C4-2B (cell line): ENCODE results near the gene L3MBTL4.

Experiments
- H3K27ac ChIP-seq: fragments of 450-650 bp; 2 replicates; pipeline ENCODE4 v1.5.1; 2017
- ZFX ChIP-seq: fragments of 450-650 bp; IDR thresholded peaks from 2 replicates; pipeline ENCODE4 v1.6.1; 2017
- TF ChIP-seq, protein P1 (sequence below): fragments of 450-650 bp; conservative IDR thresholded peaks from 2 replicates; pipeline ENCODE4 v1.5.1; 2017; ENCODE audit warnings: mild to moderate bottlenecking

The L3MBTL4 gene

GRCh38 chr18:6239716-6240115 lies 175.0 kb downstream of the L3MBTL4 start:
- TF ChIP-seq, protein P1, sequence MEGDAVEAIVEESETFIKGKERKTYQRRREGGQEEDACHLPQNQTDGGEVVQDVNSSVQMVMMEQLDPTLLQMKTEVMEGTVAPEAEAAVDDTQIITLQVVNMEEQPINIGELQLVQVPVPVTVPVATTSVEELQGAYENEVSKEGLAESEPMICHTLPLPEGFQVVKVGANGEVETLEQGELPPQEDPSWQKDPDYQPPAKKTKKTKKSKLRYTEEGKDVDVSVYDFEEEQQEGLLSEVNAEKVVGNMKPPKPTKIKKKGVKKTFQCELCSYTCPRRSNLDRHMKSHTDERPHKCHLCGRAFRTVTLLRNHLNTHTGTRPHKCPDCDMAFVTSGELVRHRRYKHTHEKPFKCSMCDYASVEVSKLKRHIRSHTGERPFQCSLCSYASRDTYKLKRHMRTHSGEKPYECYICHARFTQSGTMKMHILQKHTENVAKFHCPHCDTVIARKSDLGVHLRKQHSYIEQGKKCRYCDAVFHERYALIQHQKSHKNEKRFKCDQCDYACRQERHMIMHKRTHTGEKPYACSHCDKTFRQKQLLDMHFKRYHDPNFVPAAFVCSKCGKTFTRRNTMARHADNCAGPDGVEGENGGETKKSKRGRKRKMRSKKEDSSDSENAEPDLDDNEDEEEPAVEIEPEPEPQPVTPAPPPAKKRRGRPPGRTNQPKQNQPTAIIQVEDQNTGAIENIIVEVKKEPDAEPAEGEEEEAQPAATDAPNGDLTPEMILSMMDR, result no peak
- TF ChIP-seq ZFX, result no peak
- no peak overlapping the region for H3K27ac ChIP-seq

DNA sequence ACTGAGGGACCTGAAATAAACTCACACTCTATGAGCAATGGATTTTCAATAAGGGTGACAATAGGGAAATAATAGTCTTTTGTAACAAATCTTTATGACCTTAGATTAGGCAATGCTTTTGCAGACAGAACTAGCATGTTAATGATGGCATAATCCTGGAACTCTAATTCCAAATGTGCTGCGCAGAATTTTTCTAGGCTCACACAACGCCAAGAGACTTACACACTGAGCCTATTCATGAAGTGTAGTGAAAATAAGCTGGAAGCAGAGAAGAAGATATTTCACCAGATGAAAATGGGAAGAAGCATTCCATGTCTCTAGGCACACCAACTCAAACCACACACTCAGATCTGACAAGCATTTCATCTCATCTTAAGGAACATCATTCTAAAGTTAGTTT lies 178.5 kb downstream of the L3MBTL4 start:
- TF ChIP-seq, protein P1, result no peak
- TF ChIP-seq ZFX, result no peak

DNA sequence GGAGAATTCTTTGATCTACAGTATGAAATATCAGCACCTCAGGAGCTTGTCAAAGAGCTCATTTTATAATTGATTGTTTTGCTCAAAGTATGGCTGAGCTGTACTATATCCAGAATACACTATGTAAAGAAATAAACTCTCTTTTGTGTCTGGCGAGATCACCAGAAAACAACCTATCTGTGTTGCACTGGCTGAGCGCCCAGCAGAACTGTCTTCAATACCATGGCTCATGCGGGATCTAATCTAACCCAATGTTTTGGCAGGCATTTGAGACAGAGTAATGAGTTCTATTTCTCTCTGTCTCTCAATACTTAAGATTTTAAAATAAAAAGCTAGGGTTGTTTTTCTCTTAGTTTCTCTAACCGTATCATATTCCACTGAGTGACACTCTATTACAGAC lies 192.4 kb downstream of the L3MBTL4 start:
- TF ChIP-seq, protein P1, result no peak
- no peak for TF ChIP-seq ZFX
- no peak overlapping the region for H3K27ac ChIP-seq

More for the DNA sequence above, 178.5 kb downstream of the L3MBTL4 start:
- no peak overlapping the region for H3K27ac ChIP-seq

GRCh38 chr18:6221602-6222014 lies 193.1 kb downstream of the L3MBTL4 start:
- TF ChIP-seq, protein P1, result no peak
- TF ChIP-seq ZFX, result no peak
- no peak overlapping the region for H3K27ac ChIP-seq

- TF ChIP-seq, protein P1, result no peak
- TF ChIP-seq ZFX, result no peak
- no peak overlapping the region for H3K27ac ChIP-seq
Measured at GRCh38 chr18:6220129-6220528, 194.6 kb downstream of the L3MBTL4 start.

- H3K27ac ChIP-seq, result no peak overlapping the region
- TF ChIP-seq ZFX, result no peak
- TF ChIP-seq, protein P1, result peak; percentile 92
Measured at GRCh38 chr18:6219116-6219717, 195.5 kb downstream of the L3MBTL4 start.

- TF ChIP-seq, protein P1, result no peak
- no peak for TF ChIP-seq ZFX
- H3K27ac ChIP-seq, result no peak overlapping the region
Measured at GRCh38 chr18:6215888-6216287, 198.8 kb downstream of the L3MBTL4 start.
